Vagina (tissue), 2 donors: ENCODE results near the gene ENAH. TPM values are rescaled to one million over a fixed set of nuclear protein-coding genes. Genes with fewer than 3 reads are reported as not detected.
A peak's percentile ranks its signal among the peaks of the same experiment; 100 is the strongest.

Experiments
- DNase-seq, 2 donors: peaks; one replicate each; pipeline ENCODE4 v3.0.0-alpha.2; 2017; ENCODE audit errors: extremely low spot score in 2 of 2
- H3K27ac ChIP-seq: fragments of 200-600 bp; sonication (generic); one replicate; pipeline ENCODE4 v1.5.1; 2019
- H3K27me3 ChIP-seq: fragments of 200-600 bp; sonication (generic); one replicate; pipeline ENCODE4 v1.5.1; 2019
- H3K36me3 ChIP-seq, 2 donors: fragments of 200-600 bp; sonication (generic); one replicate each; pipeline ENCODE4 v1.5.1; 2017 to 2019
- H3K4me1 ChIP-seq: fragments of 200-600 bp; sonication (generic); one replicate; pipeline ENCODE4 v1.5.1; 2019
- H3K4me3 ChIP-seq, 2 donors: fragments of 200-600 bp; sonication (generic); 1 replicate in 1 of 2; 2 replicates in 1 of 2; pipeline ENCODE4 v1.5.1; 2016 to 2019
- H3K9me3 ChIP-seq: fragments of 200-600 bp; sonication (generic); one replicate; pipeline ENCODE4 v1.5.1; 2019
- POLR2A ChIP-seq, 2 donors: fragments of 450-650 bp; IDR thresholded peaks; one replicate each; pipeline ENCODE4 v1.6.1; 2017; ENCODE audit warnings: antibody characterized with exemption in 2 of 2, mild to moderate bottlenecking in 2 of 2, moderate library complexity in 2 of 2
- POLR2AphosphoS5 ChIP-seq, 2 donors: sonication (generic); formaldehyde crosslinking; IDR thresholded peaks; one replicate each; pipeline ENCODE4 v1.9.0; 2017; ENCODE audit warnings: antibody characterized with exemption in 2 of 2, mild to moderate bottlenecking in 2 of 2, low read depth in 1 of 2; ENCODE audit not compliant: insufficient read depth in 1 of 2
- intact Hi-C: fragments of 100-400 bp; cut with DNase I; formaldehyde crosslinking; loops from one replicate; pipeline ENCODE4 v1.15.1; 2023
- total RNA-seq: library from RNA; depleted of rRNA; stranded (reverse); fragments of >200 nt; gene quantifications from one replicate; pipeline ENCODE4 v1.2.3, GENCODE V29; 2016
- TF ChIP-seq, protein P1 (sequence below), 3 experiments: fragments of 450-650 bp in 2 of 3; fragments of 200-600 bp in 1 of 3; sonication (generic) in 1 of 3; IDR thresholded peaks; one replicate each; pipeline ENCODE4 v1.5.1; 2017 to 2019; ENCODE audit warnings: antibody characterized with exemption in 3 of 3, mild to moderate bottlenecking in 2 of 3, moderate library complexity in 2 of 3

The ENAH gene
- total RNA-seq, 1 donor from 2014 or later = 62.4 TPM

DNA sequence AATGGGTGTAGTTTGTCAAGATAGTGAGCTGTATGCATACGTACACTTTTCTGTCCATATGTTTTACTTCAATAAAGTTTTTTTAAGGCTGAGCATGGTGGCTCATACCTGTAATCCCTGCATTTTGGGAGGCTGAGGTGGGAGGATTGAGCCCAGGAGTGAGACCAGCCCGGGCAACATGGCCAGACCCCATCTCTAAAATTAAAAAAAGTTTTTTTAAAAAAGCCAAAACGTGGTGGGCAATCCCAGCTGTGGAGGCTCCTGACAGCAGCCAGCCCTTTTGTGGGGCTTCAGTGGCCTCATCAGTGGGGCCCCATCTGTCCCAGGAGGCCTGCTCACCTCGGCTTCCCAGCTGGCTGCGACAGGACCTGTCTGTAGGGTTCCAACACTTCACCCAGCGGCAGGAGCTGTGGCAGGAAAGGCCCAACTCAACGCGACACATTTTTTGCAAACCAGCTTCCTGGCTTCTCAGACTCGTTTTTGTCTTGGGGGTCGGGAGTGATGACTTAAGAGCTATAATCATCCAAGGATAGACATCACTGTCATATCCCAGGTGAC, 168.2 kb downstream of the ENAH start:
- TF ChIP-seq, protein P1, sequence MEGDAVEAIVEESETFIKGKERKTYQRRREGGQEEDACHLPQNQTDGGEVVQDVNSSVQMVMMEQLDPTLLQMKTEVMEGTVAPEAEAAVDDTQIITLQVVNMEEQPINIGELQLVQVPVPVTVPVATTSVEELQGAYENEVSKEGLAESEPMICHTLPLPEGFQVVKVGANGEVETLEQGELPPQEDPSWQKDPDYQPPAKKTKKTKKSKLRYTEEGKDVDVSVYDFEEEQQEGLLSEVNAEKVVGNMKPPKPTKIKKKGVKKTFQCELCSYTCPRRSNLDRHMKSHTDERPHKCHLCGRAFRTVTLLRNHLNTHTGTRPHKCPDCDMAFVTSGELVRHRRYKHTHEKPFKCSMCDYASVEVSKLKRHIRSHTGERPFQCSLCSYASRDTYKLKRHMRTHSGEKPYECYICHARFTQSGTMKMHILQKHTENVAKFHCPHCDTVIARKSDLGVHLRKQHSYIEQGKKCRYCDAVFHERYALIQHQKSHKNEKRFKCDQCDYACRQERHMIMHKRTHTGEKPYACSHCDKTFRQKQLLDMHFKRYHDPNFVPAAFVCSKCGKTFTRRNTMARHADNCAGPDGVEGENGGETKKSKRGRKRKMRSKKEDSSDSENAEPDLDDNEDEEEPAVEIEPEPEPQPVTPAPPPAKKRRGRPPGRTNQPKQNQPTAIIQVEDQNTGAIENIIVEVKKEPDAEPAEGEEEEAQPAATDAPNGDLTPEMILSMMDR (IDR thresholded peaks at IDR 0.05) = no peak
- no peak for TF ChIP-seq POLR2A (IDR thresholded peaks at IDR 0.05)
- no peaks in the 10 kb centered on the region for H3K9me3 ChIP-seq
- no peaks in the 10 kb centered on the region for H3K4me1 ChIP-seq
- no peaks in the 10 kb centered on the region for H3K27me3 ChIP-seq
- H3K27ac ChIP-seq = no peak overlapping the region
- peak; percentile 55 to 64 for DNase-seq
- intact Hi-C loops = no loop called here
- no peak overlapping the region for H3K4me3 ChIP-seq
- H3K36me3 ChIP-seq = no peaks in the 10 kb centered on the region

DNA sequence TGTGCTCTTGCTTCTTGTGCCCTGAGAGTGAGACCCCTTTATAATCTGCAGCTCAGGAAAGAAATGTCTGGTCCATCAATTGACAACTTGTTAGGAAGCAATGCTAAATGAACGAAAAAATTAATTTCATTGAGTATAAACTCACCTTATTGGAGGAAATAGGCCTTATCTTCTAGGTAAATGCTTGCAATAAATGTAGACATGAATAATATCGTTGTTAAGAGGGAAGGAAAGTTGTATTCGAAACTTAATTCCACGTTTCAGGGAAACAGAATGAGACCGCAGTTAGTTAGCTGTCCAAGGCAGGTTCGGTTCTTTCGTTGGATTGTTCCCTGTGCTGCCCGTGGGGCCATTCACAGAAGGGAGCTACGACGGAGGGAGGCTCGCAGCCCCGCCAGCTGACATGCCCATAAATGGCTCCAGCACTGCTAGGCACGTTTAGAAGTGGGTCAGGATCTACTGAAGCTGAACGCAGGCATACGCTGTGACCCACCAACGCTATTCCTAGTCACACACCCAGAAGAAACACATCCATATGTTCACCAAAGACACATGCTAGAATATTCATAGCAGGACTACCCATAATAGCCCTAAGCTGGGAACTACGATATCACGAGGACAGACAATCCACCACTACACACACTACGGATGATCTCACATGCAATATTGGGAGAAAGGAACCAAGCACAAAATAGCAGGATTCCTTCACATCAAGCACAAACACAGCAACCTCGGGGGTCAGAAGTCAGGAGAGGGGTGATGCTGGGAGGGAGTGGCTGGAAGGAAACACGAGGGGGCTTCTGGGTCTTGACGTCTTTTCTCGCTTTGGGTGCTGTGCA, 168.9 kb downstream of the ENAH start:
- no peaks in the 10 kb centered on the region for H3K9me3 ChIP-seq
- H3K36me3 ChIP-seq = no peaks in the 10 kb centered on the region
- H3K4me3 ChIP-seq = no peak overlapping the region
- no peaks in the 10 kb centered on the region for H3K27me3 ChIP-seq
- no peak for TF ChIP-seq POLR2A (IDR thresholded peaks at IDR 0.05)
- no peak for TF ChIP-seq POLR2AphosphoS5 (IDR thresholded peaks at IDR 0.05; ENCODE audit: insufficient read depth in 1 of 2, low read depth in 1 of 2)
- TF ChIP-seq, protein P1 (IDR thresholded peaks at IDR 0.05) = no peak
- no peaks in the 10 kb centered on the region for H3K4me1 ChIP-seq
- intact Hi-C loops = no loop called here
- H3K27ac ChIP-seq = no peak overlapping the region
- peak; percentile 31 to 78 for DNase-seq

DNA sequence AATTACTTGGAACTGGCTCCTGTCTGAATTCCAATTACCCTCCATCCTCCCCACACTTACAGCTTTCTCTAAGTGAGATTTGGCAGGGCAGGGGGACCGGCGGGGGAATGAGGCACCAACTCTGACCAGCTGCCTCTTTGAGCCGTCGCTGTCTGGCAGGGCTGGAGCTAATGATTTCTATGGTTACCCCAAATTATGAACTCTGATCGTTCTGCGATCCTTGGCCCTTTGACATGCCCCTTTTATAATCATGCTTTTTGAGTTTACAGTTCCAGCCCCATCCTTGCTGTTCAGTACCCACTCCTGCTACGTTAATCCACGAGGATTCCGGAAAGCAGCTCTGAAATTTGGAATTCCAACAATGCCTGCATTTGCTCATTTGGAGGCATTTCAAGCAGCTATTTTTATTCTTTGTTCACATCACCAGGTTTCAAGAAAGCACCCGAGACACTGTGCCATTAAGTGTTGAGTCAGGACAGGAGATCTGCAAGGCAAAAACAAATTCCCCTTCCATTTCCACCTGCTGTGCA, 170.4 kb downstream of the ENAH start:
- Histone ChIP-seq H3K9me3 (no peaks in the 10 kb centered on the region), H3K36me3 (no peaks in the 10 kb centered on the region), H3K27me3 (no peaks in the 10 kb centered on the region), H3K4me3 (no peak overlapping the region), H3K4me1 (no peaks in the 10 kb centered on the region), H3K27ac (no peak overlapping the region)
- DNase-seq = peak in 1 of 2 donors; percentile 49
- intact Hi-C loops = no loop called here
- TF ChIP-seq, protein P1 (IDR thresholded peaks at IDR 0.05) = no peak
- TF ChIP-seq POLR2A (IDR thresholded peaks at IDR 0.05) (no peak), POLR2AphosphoS5 (IDR thresholded peaks at IDR 0.05; ENCODE audit: insufficient read depth in 1 of 2, low read depth in 1 of 2) (no peak)

GRCh38 chr1:225481738-225482137, 171.2 kb downstream of the ENAH start:
- Histone ChIP-seq H3K4me3 (no peak overlapping the region), H3K36me3 (no peaks in the 10 kb centered on the region), H3K4me1 (no peaks in the 10 kb centered on the region), H3K27me3 (no peaks in the 10 kb centered on the region), H3K27ac (no peak overlapping the region), H3K9me3 (no peaks in the 10 kb centered on the region)
- intact Hi-C loops = no loop called here
- peak; percentile 19 to 72 for DNase-seq
- TF ChIP-seq, protein P1 (IDR thresholded peaks at IDR 0.05) = no peak
- TF ChIP-seq POLR2AphosphoS5 (IDR thresholded peaks at IDR 0.05; ENCODE audit: insufficient read depth in 1 of 2, low read depth in 1 of 2) (no peak), POLR2A (IDR thresholded peaks at IDR 0.05) (no peak)
